Measurements from ENCODE around the gene DUSP18.

DUSP18 gene

GRCh38 chr22:30643055-30643875, 24.4 kb downstream of the DUSP18 start:
- Histone ChIP-seq H3K27me3 (ENCODE audit: insufficient read depth, low read length) (0 out of 2 replicates have a peak, but pooled peaks cover 8% of the 10 kb centered on the region), H3K4me3 (ENCODE audit: low read depth, low read length, poor library complexity, severe bottlenecking) (no peak overlapping the region), H3K36me3 (ENCODE audit: insufficient read depth, low read length) (no peaks in the 10 kb centered on the region), H2AFZ (ENCODE audit: low read length) (no peak overlapping the region), H3K9ac (ENCODE audit: low read length) (no peak overlapping the region), H4K20me1 (ENCODE audit: insufficient read depth, low read length) (no peaks in the 10 kb centered on the region), H3K4me1 (ENCODE audit: insufficient read depth, low read length, severe bottlenecking) (no peaks in the 10 kb centered on the region), H3K4me2 (ENCODE audit: low read length) (no peak overlapping the region), H3F3A (ENCODE audit: insufficient read depth, low read length) (no peaks in the 10 kb centered on the region), H3K9me3 (ENCODE audit: low read length) (no peaks in the 10 kb centered on the region), H3K9me2 (ENCODE audit: low read depth, low read length) (no peaks in the 10 kb centered on the region), H3K79me2 (ENCODE audit: insufficient read depth, low read length) (no peaks in the 10 kb centered on the region), H3K27ac (ENCODE audit: low read depth, low read length, poor library complexity, severe bottlenecking) (no peak overlapping the region)
- TF ChIP-seq CTCF (IDR thresholded peaks at IDR 0.05; ENCODE audit: low read length), result no peak
- no peak for TF ChIP-seq EZH2 (IDR thresholded peaks at IDR 0.05; ENCODE audit: borderline replicate concordance, low read length)

- Histone ChIP-seq H3K27ac (ENCODE audit: low read depth, low read length, poor library complexity, severe bottlenecking) (no peak overlapping the region), H3F3A (ENCODE audit: insufficient read depth, low read length) (no peaks in the 10 kb centered on the region), H3K4me1 (ENCODE audit: insufficient read depth, low read length, severe bottlenecking) (peaks cover 12% of the 10 kb centered on the region), H3K9ac (ENCODE audit: low read length) (no peak overlapping the region), H3K4me2 (ENCODE audit: low read length) (no peak overlapping the region), H2AFZ (ENCODE audit: low read length) (no peak overlapping the region), H3K27me3 (ENCODE audit: insufficient read depth, low read length) (0 out of 2 replicates have a peak, but pooled peaks cover 5% of the 10 kb centered on the region), H3K4me3 (ENCODE audit: low read depth, low read length, poor library complexity, severe bottlenecking) (no peak overlapping the region), H4K20me1 (ENCODE audit: insufficient read depth, low read length) (no peaks in the 10 kb centered on the region), H3K79me2 (ENCODE audit: insufficient read depth, low read length) (no peaks in the 10 kb centered on the region), H3K9me3 (ENCODE audit: low read length) (no peaks in the 10 kb centered on the region), H3K9me2 (ENCODE audit: low read depth, low read length) (no peaks in the 10 kb centered on the region), H3K36me3 (ENCODE audit: insufficient read depth, low read length) (no peaks in the 10 kb centered on the region)
- TF ChIP-seq CTCF (IDR thresholded peaks at IDR 0.05; ENCODE audit: low read length) (no peak), EZH2 (IDR thresholded peaks at IDR 0.05; ENCODE audit: borderline replicate concordance, low read length) (no peak)
Observed at GRCh38 chr22:30640839-30641430, 26.7 kb downstream of the DUSP18 start.

- Histone ChIP-seq H3K4me1 (ENCODE audit: insufficient read depth, low read length, severe bottlenecking) (peaks cover 16% of the 10 kb centered on the region), H3F3A (ENCODE audit: insufficient read depth, low read length) (no peaks in the 10 kb centered on the region)
Observed at GRCh38 chr22:30640361-30640760, 27.3 kb downstream of the DUSP18 start.

More at GRCh38 chr22:30640361-30640760, 27.3 kb downstream of the DUSP18 start:
- no peak overlapping the region for H3K4me3 ChIP-seq (ENCODE audit: low read depth, low read length, poor library complexity, severe bottlenecking)
- no peaks in the 10 kb centered on the region for H4K20me1 ChIP-seq (ENCODE audit: insufficient read depth, low read length)
- no peak overlapping the region for H2AFZ ChIP-seq (ENCODE audit: low read length)
- H3K9me2 ChIP-seq (ENCODE audit: low read depth, low read length), result no peaks in the 10 kb centered on the region
- no peak overlapping the region for H3K4me2 ChIP-seq (ENCODE audit: low read length)
- no peaks in the 10 kb centered on the region for H3K79me2 ChIP-seq (ENCODE audit: insufficient read depth, low read length)
- no peak overlapping the region for H3K9ac ChIP-seq (ENCODE audit: low read length)
- H3K36me3 ChIP-seq (ENCODE audit: insufficient read depth, low read length), result no peaks in the 10 kb centered on the region
- H3K9me3 ChIP-seq (ENCODE audit: low read length), result no peaks in the 10 kb centered on the region
- TF ChIP-seq EZH2 (IDR thresholded peaks at IDR 0.05; ENCODE audit: borderline replicate concordance, low read length) (no peak), CTCF (IDR thresholded peaks at IDR 0.05; ENCODE audit: low read length) (no peak)
- H3K27me3 ChIP-seq (ENCODE audit: insufficient read depth, low read length), result 0 out of 2 replicates have a peak, but pooled peaks cover 5% of the 10 kb centered on the region
- H3K27ac ChIP-seq (ENCODE audit: low read depth, low read length, poor library complexity, severe bottlenecking), result no peak overlapping the region
